Measurements from ENCODE around the gene SKAP2.

DNA sequence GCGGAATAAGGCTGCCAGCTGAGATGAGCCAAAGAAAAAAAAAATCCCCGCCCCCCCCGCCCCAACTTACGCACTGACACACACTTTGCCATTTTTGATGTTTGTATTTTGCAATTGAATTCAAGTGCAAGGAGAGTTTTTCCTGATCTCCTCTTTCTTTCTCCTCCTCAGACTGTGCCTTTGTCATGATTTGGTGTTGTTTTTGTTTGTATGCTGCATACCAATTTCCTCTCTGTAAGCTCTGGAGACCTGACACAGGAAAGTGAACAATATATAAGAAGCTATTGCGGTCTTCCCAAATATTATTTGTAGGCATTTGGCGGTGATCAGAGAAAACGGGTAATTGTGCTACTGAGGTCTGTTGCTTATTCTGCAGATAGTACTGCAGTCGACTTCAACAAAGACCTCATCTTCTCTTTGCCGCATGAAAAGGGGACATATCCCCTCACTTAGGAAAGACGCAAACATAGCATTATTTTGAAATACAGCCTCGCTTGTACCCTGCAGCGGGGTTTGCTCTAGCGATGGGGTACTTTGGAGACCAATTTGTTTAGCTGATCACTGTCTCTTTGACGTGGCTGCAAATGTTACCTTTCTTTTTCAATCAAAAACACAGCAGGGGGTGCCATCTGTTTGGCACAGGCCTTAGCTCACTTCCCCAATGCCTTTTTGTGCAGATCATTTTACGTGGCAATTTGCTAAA is 206.6 kb downstream of the SKAP2 start:
- no peak for TF ChIP-seq EZH2 (IDR thresholded peaks at IDR 0.05; ENCODE audit: low read length, missing control alignments)
- TF ChIP-seq, protein P1, sequence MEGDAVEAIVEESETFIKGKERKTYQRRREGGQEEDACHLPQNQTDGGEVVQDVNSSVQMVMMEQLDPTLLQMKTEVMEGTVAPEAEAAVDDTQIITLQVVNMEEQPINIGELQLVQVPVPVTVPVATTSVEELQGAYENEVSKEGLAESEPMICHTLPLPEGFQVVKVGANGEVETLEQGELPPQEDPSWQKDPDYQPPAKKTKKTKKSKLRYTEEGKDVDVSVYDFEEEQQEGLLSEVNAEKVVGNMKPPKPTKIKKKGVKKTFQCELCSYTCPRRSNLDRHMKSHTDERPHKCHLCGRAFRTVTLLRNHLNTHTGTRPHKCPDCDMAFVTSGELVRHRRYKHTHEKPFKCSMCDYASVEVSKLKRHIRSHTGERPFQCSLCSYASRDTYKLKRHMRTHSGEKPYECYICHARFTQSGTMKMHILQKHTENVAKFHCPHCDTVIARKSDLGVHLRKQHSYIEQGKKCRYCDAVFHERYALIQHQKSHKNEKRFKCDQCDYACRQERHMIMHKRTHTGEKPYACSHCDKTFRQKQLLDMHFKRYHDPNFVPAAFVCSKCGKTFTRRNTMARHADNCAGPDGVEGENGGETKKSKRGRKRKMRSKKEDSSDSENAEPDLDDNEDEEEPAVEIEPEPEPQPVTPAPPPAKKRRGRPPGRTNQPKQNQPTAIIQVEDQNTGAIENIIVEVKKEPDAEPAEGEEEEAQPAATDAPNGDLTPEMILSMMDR (conservative IDR thresholded peaks at IDR 0.05 in 1 of 2, IDR thresholded peaks at IDR 0.05 in 1 of 2; ENCODE audit: low read depth in 1 of 2, low read length in 2 of 2) = no peak

All from fibroblast of lung (primary cell).